ENCODE measurements around the gene KRT6C.

- TF ChIP-seq ARNT (IDR thresholded peaks at IDR 0.05) (no peak), FOXM1 (IDR thresholded peaks at IDR 0.05; ENCODE audit: borderline replicate concordance) (no peak), NFRKB (IDR thresholded peaks at IDR 0.05) (no peak), FOXA1 (IDR thresholded peaks at IDR 0.05) (no peak), ZNF384 (IDR thresholded peaks at IDR 0.05) (no peak), SP1 (IDR thresholded peaks at IDR 0.05) (no peak), SUZ12 (IDR thresholded peaks at IDR 0.05) (no peak), BHLHE40 (IDR thresholded peaks at IDR 0.05; ENCODE audit: borderline replicate concordance) (no peak), TARDBP (IDR thresholded peaks at IDR 0.05) (no peak), ELF4 (IDR thresholded peaks at IDR 0.05) (no peak), LEF1 (IDR thresholded peaks at IDR 0.05; ENCODE audit: borderline replicate concordance) (no peak), HDGF (IDR thresholded peaks at IDR 0.05; ENCODE audit: borderline replicate concordance) (no peak)
- TF ChIP-seq, protein P1, sequence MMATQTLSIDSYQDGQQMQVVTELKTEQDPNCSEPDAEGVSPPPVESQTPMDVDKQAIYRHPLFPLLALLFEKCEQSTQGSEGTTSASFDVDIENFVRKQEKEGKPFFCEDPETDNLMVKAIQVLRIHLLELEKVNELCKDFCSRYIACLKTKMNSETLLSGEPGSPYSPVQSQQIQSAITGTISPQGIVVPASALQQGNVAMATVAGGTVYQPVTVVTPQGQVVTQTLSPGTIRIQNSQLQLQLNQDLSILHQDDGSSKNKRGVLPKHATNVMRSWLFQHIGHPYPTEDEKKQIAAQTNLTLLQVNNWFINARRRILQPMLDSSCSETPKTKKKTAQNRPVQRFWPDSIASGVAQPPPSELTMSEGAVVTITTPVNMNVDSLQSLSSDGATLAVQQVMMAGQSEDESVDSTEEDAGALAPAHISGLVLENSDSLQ (IDR thresholded peaks at IDR 0.05), result no peak
Observed at GRCh38 chr12:52434081-52434733, 39.4 kb downstream of the KRT6C start, which contains the start of gene KRT75.
